ENCODE data around the gene UXS1.
A peak's percentile ranks its signal among the peaks of the same experiment; 100 is the strongest.

Gene UXS1

GRCh38 chr2:106197878-106198277 lies 3.8 kb upstream of the UXS1 start:
- Mint-ChIP-seq H3K36me3 (ENCODE audit: low read depth) (peaks cover 4% of the 10 kb centered on the region), H3K27ac (no peak overlapping the region), H3K9me3 (no peaks in the 10 kb centered on the region), H3K27me3 (no peaks in the 10 kb centered on the region), H3K4me3 (no peak overlapping the region), H3K4me1 (ENCODE audit: low read depth) (peaks cover 13% of the 10 kb centered on the region)
- DNase-seq = no peak

DNA sequence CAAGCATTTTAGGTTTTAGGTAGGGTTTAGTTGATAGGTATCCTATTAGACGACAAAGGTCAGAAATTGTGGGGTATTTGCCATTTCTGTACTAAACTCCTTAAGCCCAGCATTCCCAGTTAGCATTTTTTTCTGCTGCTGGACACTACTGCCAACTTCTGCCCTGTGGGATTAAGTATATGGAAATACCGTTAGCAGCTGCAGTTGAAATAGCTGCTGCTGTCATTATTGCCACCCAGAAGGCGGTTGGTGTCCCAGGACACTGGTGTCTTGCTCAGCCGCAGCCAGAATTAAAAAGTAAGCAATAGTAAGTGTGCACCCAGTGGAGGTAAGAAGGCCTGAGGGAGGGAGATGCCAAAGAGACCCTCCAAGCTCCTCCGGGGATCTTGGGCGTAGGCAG lies 1.9 kb upstream of the UXS1 start:
- no peaks in the 10 kb centered on the region for H3K27me3 Mint-ChIP-seq
- no peak overlapping the region for H3K27ac Mint-ChIP-seq
- no peak for DNase-seq
- H3K9me3 Mint-ChIP-seq = no peaks in the 10 kb centered on the region
- no peak overlapping the region for H3K4me3 Mint-ChIP-seq
- peaks cover 18% of the 10 kb centered on the region for H3K36me3 Mint-ChIP-seq (ENCODE audit: low read depth)
- H3K4me1 Mint-ChIP-seq (ENCODE audit: low read depth) = peaks cover 32% of the 10 kb centered on the region

DNA sequence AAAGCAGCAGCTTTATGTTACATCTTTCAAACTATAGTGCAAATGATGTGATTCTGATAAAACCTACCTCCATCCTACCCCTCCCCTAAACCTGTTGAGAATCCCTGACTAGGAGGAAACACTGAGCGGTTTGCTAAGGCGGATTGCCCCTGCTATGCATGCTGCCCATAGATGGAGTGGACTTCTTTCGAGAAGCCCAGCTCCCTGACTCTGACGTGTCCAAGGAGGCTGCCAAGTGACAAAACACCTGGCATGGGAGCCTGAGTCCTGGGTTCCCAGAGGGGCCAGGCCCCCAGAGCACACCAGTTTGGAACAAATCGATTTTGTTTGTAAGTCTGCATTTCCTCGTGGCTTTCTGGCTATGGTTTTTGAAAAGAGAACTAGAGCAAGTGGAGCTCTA lies 1.4 kb upstream of the UXS1 start:
- H3K27me3 Mint-ChIP-seq = no peaks in the 10 kb centered on the region
- no peak for DNase-seq
- H3K9me3 Mint-ChIP-seq = no peaks in the 10 kb centered on the region
- H3K4me1 Mint-ChIP-seq (ENCODE audit: low read depth) = peaks cover 36% of the 10 kb centered on the region
- peaks cover 18% of the 10 kb centered on the region for H3K36me3 Mint-ChIP-seq (ENCODE audit: low read depth)
- H3K4me3 Mint-ChIP-seq = peak overlapping the region; percentile 88
- no peak overlapping the region for H3K27ac Mint-ChIP-seq

GRCh38 chr2:106193690-106193976 lies 468 bp downstream of the UXS1 start:
- H3K4me3 Mint-ChIP-seq = peak overlapping the region; percentile 88
- H3K4me1 Mint-ChIP-seq (ENCODE audit: low read depth) = peaks cover 52% of the 10 kb centered on the region
- H3K36me3 Mint-ChIP-seq (ENCODE audit: low read depth) = peaks cover 32% of the 10 kb centered on the region
- H3K27ac Mint-ChIP-seq = peak overlapping the region; percentile 92
- no peak for DNase-seq
- H3K9me3 Mint-ChIP-seq = no peaks in the 10 kb centered on the region
- H3K27me3 Mint-ChIP-seq = no peaks in the 10 kb centered on the region

- H3K9me3 Mint-ChIP-seq = no peaks in the 10 kb centered on the region
- H3K36me3 Mint-ChIP-seq (ENCODE audit: low read depth) = peaks cover 39% of the 10 kb centered on the region
- H3K27me3 Mint-ChIP-seq = no peaks in the 10 kb centered on the region
- H3K27ac Mint-ChIP-seq = peak overlapping the region; percentile 92
- H3K4me3 Mint-ChIP-seq = peak overlapping the region; percentile 88
- H3K4me1 Mint-ChIP-seq (ENCODE audit: low read depth) = peaks cover 58% of the 10 kb centered on the region
- DNase-seq = peak; percentile 65
Measured at GRCh38 chr2:106192752-106193689, 1.1 kb downstream of the UXS1 start.

DNA sequence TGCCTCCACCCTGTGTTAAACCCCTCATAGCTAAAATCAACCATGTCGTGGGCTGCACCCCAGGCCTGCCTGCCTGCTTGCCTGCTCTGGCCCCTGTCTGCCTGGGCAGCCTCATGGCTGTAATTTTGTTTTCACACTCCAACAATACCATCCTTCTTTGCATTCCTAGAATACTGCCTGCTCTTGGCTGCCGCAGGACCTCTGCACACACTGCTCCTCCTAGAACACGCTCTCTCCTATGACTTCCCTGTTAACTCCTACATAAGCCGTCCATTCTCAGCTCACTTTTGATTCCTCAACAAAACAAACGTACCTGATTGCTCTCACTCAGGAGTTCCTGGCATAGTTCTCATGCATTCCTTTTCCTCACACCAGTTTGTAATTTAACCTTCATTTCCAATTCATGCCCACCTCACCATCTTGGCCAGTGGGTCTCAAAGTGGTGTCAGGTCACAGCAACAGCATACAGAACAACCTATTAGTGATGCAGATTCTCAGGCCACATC lies 2.5 kb downstream of the UXS1 start:
- H3K4me3 Mint-ChIP-seq = peak overlapping the region; percentile 88
- H3K27ac Mint-ChIP-seq = no peak overlapping the region
- no peak for DNase-seq
- H3K36me3 Mint-ChIP-seq (ENCODE audit: low read depth) = peaks cover 44% of the 10 kb centered on the region
- no peaks in the 10 kb centered on the region for H3K27me3 Mint-ChIP-seq
- peaks cover 68% of the 10 kb centered on the region for H3K4me1 Mint-ChIP-seq (ENCODE audit: low read depth)
- no peaks in the 10 kb centered on the region for H3K9me3 Mint-ChIP-seq

DNA sequence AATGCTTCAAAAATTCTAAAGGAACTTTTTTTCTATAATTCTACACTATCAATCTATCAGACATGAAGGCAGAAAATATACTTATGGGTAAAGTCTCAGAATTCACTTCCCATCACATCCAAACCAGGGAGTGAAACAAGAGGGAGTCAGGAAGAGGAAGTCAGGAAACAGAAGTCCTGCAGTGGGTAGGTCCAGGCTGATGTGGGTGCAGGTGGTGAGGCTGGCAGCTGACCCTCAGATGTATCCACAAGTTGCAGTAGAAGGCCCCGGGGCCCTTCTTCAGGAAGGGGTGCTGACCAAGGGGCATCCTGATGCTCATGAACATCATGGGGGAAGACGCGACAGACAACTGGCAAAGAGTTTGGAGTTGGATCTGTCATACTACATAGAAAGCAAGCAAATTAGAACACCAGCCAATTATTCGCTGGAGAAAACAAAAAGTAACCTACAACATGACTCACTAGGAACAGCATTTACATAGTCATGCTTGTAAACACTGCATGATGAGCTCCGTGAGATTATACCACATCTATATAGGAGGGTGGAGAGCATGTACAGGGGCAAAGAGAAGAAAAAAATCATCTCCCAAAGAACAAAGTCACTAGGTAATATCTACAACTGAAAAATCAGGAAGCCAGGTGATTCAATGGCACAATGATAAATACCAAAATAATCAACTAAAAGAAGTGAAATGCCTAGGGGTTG lies 4.2 kb downstream of the UXS1 start:
- no peaks in the 10 kb centered on the region for H3K9me3 Mint-ChIP-seq
- peaks cover 76% of the 10 kb centered on the region for H3K4me1 Mint-ChIP-seq (ENCODE audit: low read depth)
- DNase-seq = no peak
- peaks cover 55% of the 10 kb centered on the region for H3K36me3 Mint-ChIP-seq (ENCODE audit: low read depth)
- no peak overlapping the region for H3K4me3 Mint-ChIP-seq
- H3K27me3 Mint-ChIP-seq = no peaks in the 10 kb centered on the region
- no peak overlapping the region for H3K27ac Mint-ChIP-seq

DNA sequence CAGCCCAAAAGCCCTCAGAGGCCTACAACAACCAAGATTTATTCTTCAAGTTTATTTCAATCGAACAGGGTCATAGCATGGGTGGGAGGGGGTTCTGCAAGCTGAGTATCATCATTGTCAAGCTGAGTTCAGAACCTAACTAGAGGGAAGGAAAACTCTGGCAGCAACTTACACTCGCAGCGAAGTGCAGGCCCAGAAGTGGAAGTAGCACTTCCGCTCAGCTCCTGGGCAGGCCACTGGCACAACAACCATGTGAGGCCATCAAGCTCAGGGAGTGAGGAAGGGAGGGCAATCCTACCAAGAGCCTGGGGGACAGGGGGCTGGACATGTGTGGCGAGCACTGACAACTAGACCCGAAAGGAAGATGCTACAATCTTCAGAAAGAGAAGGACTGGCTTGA lies 4.8 kb downstream of the UXS1 start:
- Mint-ChIP-seq H3K4me1 (ENCODE audit: low read depth) (peaks cover 77% of the 10 kb centered on the region), H3K9me3 (no peaks in the 10 kb centered on the region), H3K4me3 (no peak overlapping the region), H3K36me3 (ENCODE audit: low read depth) (peaks cover 56% of the 10 kb centered on the region), H3K27ac (peak overlapping the region; percentile 11), H3K27me3 (no peaks in the 10 kb centered on the region)
- DNase-seq = no peak

- no peak for DNase-seq
- Mint-ChIP-seq H3K9me3 (no peaks in the 10 kb centered on the region), H3K27ac (no peak overlapping the region), H3K36me3 (ENCODE audit: low read depth) (peaks cover 54% of the 10 kb centered on the region), H3K4me1 (ENCODE audit: low read depth) (peaks cover 81% of the 10 kb centered on the region), H3K27me3 (no peaks in the 10 kb centered on the region), H3K4me3 (peak overlapping the region; percentile 3)
Measured at GRCh38 chr2:106187273-106187891, 6.7 kb downstream of the UXS1 start.

DNA sequence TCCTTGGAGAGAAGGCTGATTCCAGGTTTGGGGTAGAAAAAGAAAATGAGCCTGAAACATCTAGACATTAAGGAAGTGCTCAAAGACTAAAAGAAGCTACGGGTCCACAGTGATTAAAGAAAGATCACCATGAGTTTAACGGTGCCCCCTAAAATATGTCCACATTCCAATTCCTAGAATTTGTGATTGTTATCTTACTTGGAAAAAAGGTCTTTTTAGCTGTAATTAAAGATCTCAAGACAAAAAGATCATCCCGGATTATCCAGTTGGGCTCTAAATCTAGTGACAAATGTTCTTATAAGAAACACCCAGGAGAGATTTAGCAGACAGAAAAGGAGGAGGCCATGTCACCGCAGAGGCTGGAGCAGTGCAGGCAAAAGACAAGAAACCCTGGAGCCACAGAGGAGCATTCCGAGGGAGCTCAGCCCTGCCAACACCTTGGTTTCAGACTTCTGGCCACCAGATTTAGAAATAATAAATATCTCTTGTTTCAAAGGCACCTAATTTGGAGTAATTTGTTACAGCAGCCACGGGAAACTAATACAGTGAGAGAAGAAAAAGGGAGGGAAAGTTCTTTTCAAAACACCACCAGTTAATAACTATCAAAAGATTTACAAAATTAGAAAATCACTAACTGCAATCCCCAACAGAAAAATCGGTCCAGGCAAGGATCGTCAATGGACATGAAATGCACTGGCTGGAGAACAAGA lies 8.5 kb downstream of the UXS1 start:
- no peaks in the 10 kb centered on the region for H3K27me3 Mint-ChIP-seq
- H3K27ac Mint-ChIP-seq = no peak overlapping the region
- H3K9me3 Mint-ChIP-seq = no peaks in the 10 kb centered on the region
- peaks cover 79% of the 10 kb centered on the region for H3K4me1 Mint-ChIP-seq (ENCODE audit: low read depth)
- H3K36me3 Mint-ChIP-seq (ENCODE audit: low read depth) = peaks cover 48% of the 10 kb centered on the region
- no peak for DNase-seq
- no peak overlapping the region for H3K4me3 Mint-ChIP-seq

- no peak overlapping the region for H3K4me3 Mint-ChIP-seq
- H3K27me3 Mint-ChIP-seq = no peaks in the 10 kb centered on the region
- peak overlapping the region; percentile 1 for H3K27ac Mint-ChIP-seq
- H3K36me3 Mint-ChIP-seq (ENCODE audit: low read depth) = peaks cover 46% of the 10 kb centered on the region
- H3K4me1 Mint-ChIP-seq (ENCODE audit: low read depth) = peaks cover 82% of the 10 kb centered on the region
- H3K9me3 Mint-ChIP-seq = no peaks in the 10 kb centered on the region
- DNase-seq = no peak
Measured at GRCh38 chr2:106184857-106185256, 9.2 kb downstream of the UXS1 start.

DNA sequence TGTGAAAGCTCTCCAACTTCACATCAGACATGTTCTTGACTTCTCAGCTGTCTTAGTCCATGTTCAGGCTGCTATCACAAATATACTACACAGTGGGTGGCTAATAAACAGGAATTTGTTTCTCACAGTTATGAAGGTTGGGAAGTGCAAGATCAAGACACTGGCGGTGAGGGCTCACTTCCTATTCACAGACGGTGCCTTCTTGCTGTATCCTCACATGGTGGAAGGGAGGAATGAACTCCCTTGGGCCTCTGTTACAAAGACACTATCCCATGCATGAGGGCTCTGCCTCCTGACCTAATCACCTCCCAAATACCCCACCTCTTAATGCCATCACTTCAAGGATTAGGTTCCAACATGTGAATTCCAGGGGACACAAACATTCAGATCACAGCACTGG lies 9.7 kb downstream of the UXS1 start:
- H3K9me3 Mint-ChIP-seq = no peaks in the 10 kb centered on the region
- peaks cover 81% of the 10 kb centered on the region for H3K4me1 Mint-ChIP-seq (ENCODE audit: low read depth)
- H3K27ac Mint-ChIP-seq = no peak overlapping the region
- no peaks in the 10 kb centered on the region for H3K27me3 Mint-ChIP-seq
- H3K4me3 Mint-ChIP-seq = no peak overlapping the region
- DNase-seq = no peak
- peaks cover 42% of the 10 kb centered on the region for H3K36me3 Mint-ChIP-seq (ENCODE audit: low read depth)

DNA sequence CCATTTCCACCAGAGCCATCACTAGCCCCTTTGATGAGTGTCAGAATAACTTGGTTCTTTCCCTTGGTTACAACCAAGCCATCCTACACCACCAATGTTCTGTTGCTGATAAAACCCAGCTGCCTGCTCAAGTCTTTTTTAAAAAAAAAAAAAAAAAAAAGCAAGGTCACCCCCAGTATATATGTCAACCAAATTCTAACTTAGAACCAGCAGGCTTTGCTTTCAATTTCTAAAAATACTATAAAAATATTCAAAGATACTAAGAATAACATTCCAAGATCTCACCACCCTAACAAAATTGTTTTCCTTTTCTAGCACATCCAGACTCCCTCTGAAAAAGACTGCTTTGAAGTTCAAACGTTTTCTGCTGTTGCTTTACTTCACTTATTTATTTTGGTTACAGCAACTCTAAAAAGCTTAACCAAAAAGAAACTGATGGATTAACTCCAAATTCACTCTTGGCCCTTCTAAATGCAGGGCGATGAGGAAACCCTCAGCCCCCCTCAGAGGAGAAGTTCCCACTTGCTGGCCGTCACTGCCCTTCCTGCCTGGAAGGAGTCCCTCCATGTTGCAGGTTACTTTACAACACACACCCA lies 10.9 kb downstream of the UXS1 start:
- Mint-ChIP-seq H3K27ac (peak overlapping the region; percentile 6), H3K4me3 (no peak overlapping the region), H3K27me3 (no peaks in the 10 kb centered on the region), H3K4me1 (ENCODE audit: low read depth) (peaks cover 75% of the 10 kb centered on the region), H3K36me3 (ENCODE audit: low read depth) (peaks cover 37% of the 10 kb centered on the region), H3K9me3 (no peaks in the 10 kb centered on the region)
- DNase-seq = no peak

GRCh38 chr2:106181064-106181463 lies 13.0 kb downstream of the UXS1 start:
- Mint-ChIP-seq H3K27me3 (no peaks in the 10 kb centered on the region), H3K4me3 (no peak overlapping the region), H3K27ac (no peak overlapping the region), H3K36me3 (ENCODE audit: low read depth) (peaks cover 39% of the 10 kb centered on the region), H3K4me1 (ENCODE audit: low read depth) (peaks cover 79% of the 10 kb centered on the region), H3K9me3 (no peaks in the 10 kb centered on the region)
- no peak for DNase-seq

All from activated T-cell treated with anti-CD3 and anti-CD28 coated beads, Interleukin-2, amount 50 U/mL, for 24 hours (primary cell).